Fibroblast of skin of scalp (primary cell): ENCODE results near the gene NOTCH3.

Experiments
- DNase-seq: peaks from one replicate; pipeline ENCODE4 v3.0.0-alpha.2; 2013

The NOTCH3 gene

GRCh38 chr19:15195371-15196334 lies 5.1 kb downstream of the NOTCH3 start:
- DNase-seq, result peak; percentile 80

- DNase-seq, result peak; percentile 38
Observed at GRCh38 chr19:15194938-15195337, 5.9 kb downstream of the NOTCH3 start.

DNA sequence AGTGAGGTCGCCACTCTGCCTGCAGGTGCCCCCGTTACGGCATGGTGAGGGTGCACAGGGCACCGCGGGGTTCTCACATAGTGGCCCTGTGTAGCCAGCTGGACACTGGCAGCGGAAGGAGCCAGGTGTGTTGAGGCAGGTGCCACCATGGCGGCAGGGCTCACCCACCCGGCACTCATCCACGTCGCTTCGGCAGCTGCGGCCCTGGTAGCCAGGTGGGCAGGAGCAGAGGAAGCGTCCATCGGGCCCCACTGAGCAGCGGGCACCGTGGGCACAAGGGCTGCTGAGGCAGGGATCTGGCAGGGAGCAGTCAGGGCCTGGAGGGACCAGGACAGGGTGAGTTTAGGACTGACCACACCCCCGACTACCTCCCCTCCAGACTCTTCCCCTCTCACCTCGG lies 8.8 kb downstream of the NOTCH3 start:
- no peak for DNase-seq

DNA sequence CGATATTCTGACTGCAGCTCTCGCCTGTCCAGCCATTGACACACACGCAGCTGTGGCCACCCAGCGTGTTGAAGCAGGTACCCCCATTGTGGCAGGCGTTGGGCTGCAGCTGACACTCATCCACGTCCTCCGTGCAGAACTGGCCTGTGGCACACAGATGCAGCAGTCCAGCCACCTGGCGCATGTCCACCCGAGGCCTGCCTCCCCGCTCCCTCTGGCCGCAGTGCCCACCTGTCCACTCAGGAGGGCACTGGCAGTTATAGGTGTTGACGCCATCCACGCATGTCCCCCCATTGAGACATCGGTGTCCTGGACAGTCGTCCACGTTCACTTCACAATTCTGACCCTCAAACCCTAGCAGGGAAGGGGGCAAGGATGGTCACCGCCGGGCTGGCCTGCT lies 9.3 kb downstream of the NOTCH3 start:
- no peak for DNase-seq

GRCh38 chr19:15188851-15189250 lies 11.9 kb downstream of the NOTCH3 start:
- DNase-seq, result no peak

- DNase-seq, result peak; percentile 47
Observed at GRCh38 chr19:15187026-15188007, 13.5 kb downstream of the NOTCH3 start.

- DNase-seq, result no peak
Observed at GRCh38 chr19:15185188-15185587, 15.6 kb downstream of the NOTCH3 start.

DNA sequence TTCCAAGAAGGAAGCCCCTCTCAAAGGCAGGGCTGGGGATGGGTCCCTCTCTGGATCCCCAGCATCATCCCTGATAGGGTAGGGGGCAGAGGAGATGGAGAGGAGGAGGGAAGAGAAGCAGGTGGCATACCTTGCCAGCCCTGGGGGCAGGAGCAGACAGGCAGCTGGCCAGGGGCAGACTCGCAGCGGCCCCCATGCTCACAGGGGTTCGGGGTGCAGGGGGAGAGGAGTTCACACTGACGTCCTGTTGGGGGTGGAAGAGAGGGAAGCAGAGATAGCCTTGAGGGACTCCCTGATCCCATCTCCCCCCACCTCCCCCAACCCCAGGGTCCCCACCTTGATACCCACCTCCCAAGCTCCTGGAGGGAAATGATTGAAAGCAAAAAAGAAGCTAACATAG lies 16.0 kb downstream of the NOTCH3 start:
- no peak for DNase-seq

DNA sequence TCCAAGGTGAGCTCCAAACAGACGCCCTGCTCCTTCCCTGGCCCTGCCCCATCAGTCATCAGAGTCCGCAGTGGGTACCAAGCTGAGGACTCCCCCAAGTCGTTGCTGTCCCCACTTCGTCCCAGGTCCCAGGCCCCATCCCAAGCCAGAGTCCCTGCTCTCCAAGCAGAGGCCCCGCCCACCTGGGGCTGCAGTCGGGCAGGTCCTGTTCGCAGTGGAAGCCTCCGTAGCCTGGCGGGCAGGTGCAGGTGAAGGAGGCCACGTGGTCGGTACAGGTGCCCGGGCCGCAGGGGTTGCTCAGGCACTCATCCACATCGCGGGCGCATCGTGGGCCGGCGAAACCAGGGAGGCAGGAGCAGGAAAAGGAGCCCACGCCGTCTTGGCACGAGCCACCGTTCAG lies 19.4 kb downstream of the NOTCH3 start:
- DNase-seq, result no peak

GRCh38 chr19:15180451-15181390 lies 20.1 kb downstream of the NOTCH3 start:
- no peak for DNase-seq

DNA sequence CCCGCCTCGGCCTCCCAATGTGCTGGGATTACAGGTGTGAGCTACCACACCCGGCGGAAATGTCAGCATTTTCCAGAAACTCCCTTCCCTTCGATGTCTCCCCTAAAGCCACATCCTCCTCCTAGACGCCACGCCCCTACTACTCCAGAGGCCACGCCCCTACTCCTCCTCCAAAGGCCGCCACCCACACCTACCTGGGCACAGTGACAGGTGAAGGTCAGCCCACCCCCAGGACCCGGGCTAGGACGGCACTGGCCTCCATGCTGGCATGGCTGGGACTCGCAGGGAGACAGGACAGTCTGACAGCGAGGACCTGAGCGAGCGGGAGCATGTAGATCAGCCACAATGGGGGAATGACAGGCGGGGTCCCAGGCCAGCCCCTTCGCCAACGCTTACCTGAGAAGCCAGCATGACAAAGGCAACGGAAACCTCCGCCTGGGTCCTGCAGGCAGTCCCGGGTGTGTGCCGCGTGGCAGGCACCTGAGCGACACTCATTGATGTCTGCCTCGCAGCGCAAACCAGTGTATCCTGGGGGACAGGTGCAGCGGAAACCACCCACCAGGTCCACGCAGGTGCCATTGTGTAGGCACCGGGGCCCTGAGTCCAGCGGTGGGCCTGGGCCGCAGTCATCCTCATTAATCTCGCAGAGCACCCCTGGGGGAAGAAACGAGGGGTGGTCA lies 22.0 kb downstream of the NOTCH3 start:
- DNase-seq, result no peak

DNA sequence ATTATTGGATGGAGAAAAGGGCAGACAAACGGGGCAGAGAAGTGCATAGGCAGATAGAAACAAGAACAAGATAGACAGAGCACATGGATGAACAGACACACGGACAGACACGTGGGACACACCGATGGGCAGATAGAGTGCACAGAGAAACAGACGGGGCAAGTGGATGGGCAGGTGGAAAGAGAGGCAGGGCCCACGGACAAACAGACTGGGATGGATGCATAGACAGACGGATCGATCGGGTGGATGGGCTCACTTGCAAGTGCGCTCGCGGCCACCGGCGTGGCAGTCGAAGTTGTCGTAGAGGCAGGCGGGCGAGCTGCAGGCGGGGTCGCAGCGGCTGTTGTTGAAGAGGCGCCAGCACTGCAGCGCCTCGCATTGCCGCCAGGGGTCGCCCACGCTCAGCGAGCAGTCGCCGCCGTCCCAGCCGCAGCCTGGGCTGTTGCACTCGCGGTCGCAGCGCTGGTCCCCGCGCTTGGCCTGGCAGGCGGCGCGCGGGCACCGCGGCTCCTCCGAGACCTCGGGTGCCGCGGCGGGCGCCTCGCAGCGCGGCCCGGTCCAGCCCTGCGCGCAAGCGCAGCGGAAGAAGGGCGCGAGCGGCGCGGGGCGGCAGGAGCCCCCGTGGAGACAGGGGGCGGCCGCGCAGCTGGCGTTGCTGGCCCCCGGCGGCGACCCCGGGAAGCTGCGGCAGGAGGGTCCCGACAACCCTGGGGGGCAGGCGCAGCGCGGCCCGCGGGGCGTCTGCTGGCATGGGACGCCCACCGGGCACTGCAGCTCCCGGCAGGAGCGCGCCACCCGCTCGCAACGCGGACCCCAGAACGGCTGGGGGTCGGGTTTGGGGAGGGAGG lies 23.3 kb downstream of the NOTCH3 start:
- peak; percentile 80 for DNase-seq

- no peak for DNase-seq
Observed at GRCh38 chr19:15175609-15176008, 25.2 kb downstream of the NOTCH3 start.

DNA sequence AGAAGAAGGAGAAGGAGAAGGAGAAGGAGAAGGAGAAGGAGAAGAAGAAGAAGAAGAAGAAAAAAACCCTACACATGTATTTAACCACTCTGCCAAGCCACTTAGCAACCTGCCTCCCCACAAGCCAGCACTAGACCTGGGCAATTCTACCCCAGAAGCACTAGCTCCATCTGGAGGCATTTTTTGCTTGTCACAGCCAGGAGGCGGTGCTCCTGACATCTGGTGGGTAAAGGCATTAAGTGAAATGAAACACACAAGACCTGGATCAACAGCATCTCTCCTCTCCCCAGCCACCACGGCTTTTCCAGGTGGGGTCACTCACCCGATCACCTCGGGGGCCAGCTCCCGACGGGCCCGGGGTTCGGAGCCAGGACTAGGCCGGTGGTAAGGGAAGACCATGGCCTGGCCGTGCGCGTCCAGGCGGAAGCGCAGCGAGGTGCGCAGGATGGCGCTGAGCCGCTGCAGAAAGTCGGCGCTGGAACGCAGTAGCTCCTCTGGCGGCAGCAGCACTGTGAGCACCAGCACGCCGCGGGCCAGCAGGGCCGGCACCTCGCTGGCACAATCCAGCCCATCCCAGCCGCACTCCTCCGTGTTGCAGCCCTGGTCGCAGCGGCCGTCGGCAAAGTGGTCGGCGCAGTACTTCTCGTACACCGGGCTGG lies 26.9 kb downstream of the NOTCH3 start:
- no peak for DNase-seq

DNA sequence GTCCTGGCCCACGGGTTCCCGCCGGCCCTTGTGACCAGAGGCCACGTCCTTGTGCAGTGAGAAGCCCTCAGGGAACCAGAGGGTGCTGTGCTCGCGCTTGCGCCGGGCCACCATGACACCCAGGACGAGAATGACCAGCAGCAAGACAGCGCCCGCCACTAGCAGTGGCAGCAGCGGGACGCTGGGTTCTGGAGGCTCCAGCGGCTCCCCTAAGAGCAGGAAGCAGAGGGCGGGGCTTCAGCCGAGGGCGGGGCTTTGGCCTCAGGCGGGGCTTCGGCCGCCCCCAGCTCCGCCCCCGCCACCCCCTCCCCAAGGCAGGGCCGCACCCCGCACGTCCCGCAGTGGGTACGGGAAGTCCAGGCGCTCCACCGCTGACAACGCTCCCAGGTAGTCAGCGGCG lies 30.4 kb downstream of the NOTCH3 start:
- no peak for DNase-seq

DNA sequence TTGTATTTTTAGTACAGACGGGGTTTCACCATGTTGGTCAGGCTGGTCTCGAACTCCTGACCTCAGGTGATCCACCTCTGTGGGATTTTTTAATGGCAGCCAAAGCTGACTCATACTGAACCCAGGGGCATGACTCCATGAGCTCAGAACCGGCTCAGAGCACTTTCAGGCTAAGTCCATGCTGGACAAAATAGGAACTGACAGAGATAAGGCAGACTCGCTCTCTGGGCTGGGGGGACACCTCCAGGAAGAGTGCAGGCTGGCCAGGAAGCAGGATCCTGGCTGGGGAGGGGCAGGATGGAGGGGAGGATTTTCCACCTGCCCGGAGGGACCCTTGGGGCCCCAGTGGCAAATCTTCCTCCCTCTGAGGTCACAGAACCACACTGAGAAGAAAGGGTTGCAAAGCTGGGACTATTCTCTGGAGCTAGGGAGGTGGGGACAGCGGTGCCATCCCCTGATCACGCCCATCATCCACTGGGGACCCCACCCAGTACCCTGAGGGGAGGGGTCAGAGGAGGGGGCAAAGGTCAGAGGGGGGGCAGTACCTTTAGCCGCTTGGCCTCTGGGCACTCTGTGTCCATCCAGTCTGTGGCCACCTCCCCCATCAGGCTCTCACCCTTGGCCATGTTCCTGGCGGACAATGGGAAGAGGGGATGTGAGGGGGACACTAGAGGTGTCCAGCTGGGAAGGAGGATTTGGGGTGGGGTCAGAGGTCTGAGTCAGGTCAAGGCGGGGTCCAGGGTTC lies 31.1 kb downstream of the NOTCH3 start:
- DNase-seq, result no peak

- no peak for DNase-seq
Observed at GRCh38 chr19:15166700-15167099, 34.1 kb downstream of the NOTCH3 start.

GRCh38 chr19:15161028-15161984 lies 39.5 kb downstream of the NOTCH3 start:
- DNase-seq, result no peak
